Trophoblast cell (in vitro differentiated cells and primary cell): ENCODE measurements around the gene FMNL2.
A peak's percentile ranks its signal among the peaks of the same experiment; 100 is the strongest.

Source experiments
- DNase-seq, 2 donors: peaks; one replicate each; pipeline ENCODE4 v3.0.0-alpha.2; 2016
- H2AFZ ChIP-seq: 2 replicates; pipeline ENCODE4 v1.6.1; 2013; ENCODE audit warnings: low read length, moderate library complexity, mild to moderate bottlenecking; ENCODE audit not compliant: insufficient read depth, poor library complexity
- H2AK5ac ChIP-seq: 2 replicates; pipeline ENCODE4 v1.6.1; 2013; ENCODE audit warnings: mild to moderate bottlenecking, low read length
- H2BK120ac ChIP-seq: 2 replicates; pipeline ENCODE4 v1.6.1; 2013; ENCODE audit warnings: low read length, mild to moderate bottlenecking, moderate library complexity; ENCODE audit not compliant: insufficient read depth, poor library complexity
- H2BK12ac ChIP-seq: 2 replicates; pipeline ENCODE4 v1.6.1; 2013; ENCODE audit warnings: mild to moderate bottlenecking, low read length, moderate library complexity
- H2BK5ac ChIP-seq: 2 replicates; pipeline ENCODE4 v1.6.1; 2013; ENCODE audit warnings: low read length, low read depth, moderate library complexity, mild to moderate bottlenecking; ENCODE audit not compliant: poor library complexity
- H3K14ac ChIP-seq: 2 replicates; pipeline ENCODE4 v1.6.1; 2013; ENCODE audit warnings: mild to moderate bottlenecking, low read length
- H3K18ac ChIP-seq: 2 replicates; pipeline ENCODE4 v1.6.1; 2013; ENCODE audit warnings: mild to moderate bottlenecking, low read length
- H3K23ac ChIP-seq: 2 replicates; pipeline ENCODE4 v1.6.1; 2013; ENCODE audit warnings: low read length
- H3K27ac ChIP-seq: 2 replicates; pipeline ENCODE4 v1.5.1; 2013; ENCODE audit warnings: low read depth, mild to moderate bottlenecking, inconsistent platforms, low read length, moderate library complexity
- H3K27me3 ChIP-seq: 2 replicates; pipeline ENCODE4 v1.6.1; 2013; ENCODE audit warnings: inconsistent platforms, mild to moderate bottlenecking, low read length, moderate library complexity; ENCODE audit not compliant: insufficient read depth
- H3K36me3 ChIP-seq, 2 experiments: 1 replicate in 1 of 2; 2 replicates in 1 of 2; pipeline ENCODE4 v1.6.1; 2013; ENCODE audit warnings: low read length in 2 of 2, mild to moderate bottlenecking in 2 of 2, moderate library complexity in 1 of 2; ENCODE audit not compliant: insufficient read depth in 2 of 2, control insufficient read depth in 1 of 2
- H3K4ac ChIP-seq: 2 replicates; pipeline ENCODE4 v1.6.1; 2013; ENCODE audit warnings: low read depth, mild to moderate bottlenecking, low read length, moderate library complexity
- H3K4me1 ChIP-seq, 2 experiments: 1 replicate in 1 of 2; 2 replicates in 1 of 2; pipeline ENCODE4 v1.6.1; 2013; ENCODE audit warnings: low read length in 2 of 2, mild to moderate bottlenecking in 2 of 2, moderate library complexity in 1 of 2; ENCODE audit not compliant: insufficient read depth in 2 of 2, control insufficient read depth in 1 of 2
- H3K4me2 ChIP-seq: 2 replicates; pipeline ENCODE4 v1.6.1; 2013; ENCODE audit warnings: inconsistent platforms, mild to moderate bottlenecking, low read length, moderate library complexity
- H3K4me3 ChIP-seq: 2 replicates; pipeline ENCODE4 v1.5.1; 2013; ENCODE audit warnings: mild to moderate bottlenecking, low read depth, low read length, inconsistent platforms
- H3K79me1 ChIP-seq: one replicate; pipeline ENCODE4 v1.6.1; 2013; ENCODE audit warnings: low read length
- H3K79me2 ChIP-seq: 2 replicates; pipeline ENCODE4 v1.6.1; 2013; ENCODE audit warnings: low read length, mild to moderate bottlenecking; ENCODE audit not compliant: control insufficient read depth, insufficient read depth, poor library complexity
- H3K9ac ChIP-seq: 2 replicates; pipeline ENCODE4 v1.6.1; 2013; ENCODE audit warnings: mild to moderate bottlenecking, low read length
- H3K9me3 ChIP-seq: 2 replicates; pipeline ENCODE4 v1.6.1; 2013; ENCODE audit warnings: low read depth, mild to moderate bottlenecking, control low read depth, inconsistent platforms, low read length; ENCODE audit not compliant: insufficient read depth
- H4K12ac ChIP-seq: 2 replicates; pipeline ENCODE4 v1.6.1; 2013; ENCODE audit warnings: low read depth, mild to moderate bottlenecking, low read length, moderate library complexity
- H4K8ac ChIP-seq: 2 replicates; pipeline ENCODE4 v1.6.1; 2013; ENCODE audit warnings: low read depth, mild to moderate bottlenecking, low read length, moderate library complexity
- H4K91ac ChIP-seq: one replicate; pipeline ENCODE4 v1.6.1; 2013; ENCODE audit warnings: low read depth, mild to moderate bottlenecking, low read length, moderate library complexity
- WGBS: extraction: QIAGEN DNeasy Blood & Tissue Kit; methylation state at CpG from one replicate; pipeline ENCODE4 v1.1.7; 2013; ENCODE audit warnings: missing lambda C conversion rate; ENCODE audit not compliant: insufficient read length, insufficient coverage; ENCODE audit errors: extremely low coverage; 5-methylcytosine and 5-hydroxymethylcytosine counted together

FMNL2 gene

DNA sequence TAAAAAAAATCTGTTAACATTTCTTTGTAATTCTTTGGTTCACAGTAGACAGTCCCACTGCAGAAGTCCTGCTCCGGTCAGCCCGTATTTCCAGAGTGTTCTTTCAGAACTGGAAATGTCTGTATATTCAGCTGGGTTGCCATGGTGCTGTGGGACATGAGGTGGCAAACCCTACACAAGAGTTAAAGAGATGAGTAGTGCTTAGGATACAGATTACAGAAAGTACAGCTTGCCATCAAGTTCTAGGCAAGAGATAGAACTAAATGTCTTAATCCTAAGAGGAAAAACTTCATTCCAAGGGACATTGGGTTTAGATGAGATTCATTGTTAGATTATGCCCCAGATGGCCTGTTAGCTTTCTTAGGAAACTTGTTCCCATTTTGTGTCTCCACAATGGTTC is 60.1 kb downstream of the FMNL2 start:
- Histone ChIP-seq H4K91ac (no peak overlapping the region), H4K12ac (no peak overlapping the region), H3K23ac (no peak overlapping the region), H3K9me3 (no peaks in the 10 kb centered on the region), H3K79me1 (no peaks in the 10 kb centered on the region), H3K4me2 (no peak overlapping the region), H2BK120ac (no peak overlapping the region), H3K27ac (no peak overlapping the region), H2AK5ac (no peak overlapping the region), H3K4ac (no peak overlapping the region), H3K36me3 (peaks cover 0 to 4% of the 10 kb centered on the region in 2 experiments), H3K14ac (no peak overlapping the region), H2BK12ac (no peak overlapping the region), H2BK5ac (no peak overlapping the region), H3K4me1 (no peaks in the 10 kb centered on the region), H3K79me2 (no peaks in the 10 kb centered on the region), H3K27me3 (no peaks in the 10 kb centered on the region), H4K8ac (no peak overlapping the region), H3K9ac (no peak overlapping the region), H3K4me3 (no peak overlapping the region), H2AFZ (no peak overlapping the region), H3K18ac (no peak overlapping the region)
- no CpG with 5 or more reads among the region's 2 CpGs for WGBS
- peak; percentile 79 to 85 for DNase-seq

DNA sequence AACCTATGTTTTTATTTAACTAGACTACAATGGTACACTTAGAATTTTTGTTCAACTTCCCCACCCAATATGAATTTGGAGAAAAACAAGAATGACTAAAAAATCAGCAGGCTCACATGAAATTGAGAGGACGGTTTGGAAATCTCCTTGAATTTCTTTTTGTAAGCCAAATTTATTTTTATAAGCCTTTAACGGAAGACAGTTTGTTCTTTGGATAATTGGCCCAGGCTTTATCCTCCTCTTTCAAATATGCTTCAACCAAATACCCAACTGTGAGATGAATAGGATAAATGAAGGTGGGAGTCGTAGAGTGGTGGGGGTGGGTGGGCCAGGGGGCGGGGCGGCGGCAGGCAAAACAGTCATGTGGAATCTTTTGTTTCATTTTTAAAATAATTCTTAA is 60.6 kb downstream of the FMNL2 start:
- no peak overlapping the region for H2AK5ac ChIP-seq
- DNase-seq, result no peak
- no peak overlapping the region for H3K4me2 ChIP-seq
- H3K27ac ChIP-seq, result no peak overlapping the region
- no peak overlapping the region for H2BK120ac ChIP-seq
- no peak overlapping the region for H3K9ac ChIP-seq
- no peaks in the 10 kb centered on the region for H3K79me1 ChIP-seq
- H3K27me3 ChIP-seq, result no peaks in the 10 kb centered on the region
- H3K14ac ChIP-seq, result no peak overlapping the region
- H3K18ac ChIP-seq, result no peak overlapping the region
- H4K12ac ChIP-seq, result no peak overlapping the region
- H3K4me1 ChIP-seq, result no peaks in the 10 kb centered on the region
- H3K4ac ChIP-seq, result no peak overlapping the region
- H4K91ac ChIP-seq, result no peak overlapping the region
- H2AFZ ChIP-seq, result no peak overlapping the region
- H2BK12ac ChIP-seq, result no peak overlapping the region
- no peaks in the 10 kb centered on the region for H3K9me3 ChIP-seq
- no CpG with 5 or more reads among the region's 6 CpGs for WGBS
- H3K36me3 ChIP-seq, result peaks cover 0 to 3% of the 10 kb centered on the region in 2 experiments
- no peak overlapping the region for H2BK5ac ChIP-seq
- H3K23ac ChIP-seq, result no peak overlapping the region
- no peak overlapping the region for H3K4me3 ChIP-seq
- no peak overlapping the region for H4K8ac ChIP-seq
- H3K79me2 ChIP-seq, result no peaks in the 10 kb centered on the region

DNA sequence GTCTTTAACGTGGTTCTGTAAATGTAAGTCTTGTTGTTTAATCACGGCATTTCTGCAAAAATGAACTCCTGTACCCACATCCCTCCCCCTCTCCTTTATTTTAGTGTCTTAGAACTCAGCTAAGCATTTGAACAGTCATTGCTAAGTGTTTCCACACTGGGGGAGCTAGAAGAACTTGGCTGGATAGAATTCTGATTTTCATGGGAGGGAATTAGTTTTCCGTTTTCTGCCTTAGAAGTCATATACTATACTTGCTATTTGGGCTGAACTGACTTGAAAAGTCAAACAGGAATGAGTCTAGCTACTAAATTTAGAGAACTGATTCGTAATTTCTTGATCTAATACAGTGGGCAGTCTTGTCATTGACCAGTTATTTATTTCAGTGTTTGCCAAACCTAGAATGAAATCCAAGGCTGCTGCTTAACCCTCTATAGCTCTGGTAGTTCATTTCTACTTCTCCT is 61.1 kb downstream of the FMNL2 start:
- Histone ChIP-seq H3K4me1 (no peaks in the 10 kb centered on the region), H4K12ac (no peak overlapping the region), H4K91ac (no peak overlapping the region), H3K27ac (no peak overlapping the region), H2BK5ac (no peak overlapping the region), H3K9ac (no peak overlapping the region), H2BK12ac (no peak overlapping the region), H3K79me1 (no peaks in the 10 kb centered on the region), H3K23ac (no peak overlapping the region), H3K4me3 (no peak overlapping the region), H3K14ac (no peak overlapping the region), H2AFZ (no peak overlapping the region), H3K4ac (no peak overlapping the region), H2AK5ac (no peak overlapping the region), H4K8ac (no peak overlapping the region), H3K36me3 (peaks cover 0 to 3% of the 10 kb centered on the region in 2 experiments), H2BK120ac (no peak overlapping the region), H3K18ac (no peak overlapping the region), H3K79me2 (no peaks in the 10 kb centered on the region), H3K9me3 (no peaks in the 10 kb centered on the region), H3K4me2 (no peak overlapping the region), H3K27me3 (no peaks in the 10 kb centered on the region)
- no peak for DNase-seq
- WGBS, result no CpG with 5 or more reads among the region's 4 CpGs

DNA sequence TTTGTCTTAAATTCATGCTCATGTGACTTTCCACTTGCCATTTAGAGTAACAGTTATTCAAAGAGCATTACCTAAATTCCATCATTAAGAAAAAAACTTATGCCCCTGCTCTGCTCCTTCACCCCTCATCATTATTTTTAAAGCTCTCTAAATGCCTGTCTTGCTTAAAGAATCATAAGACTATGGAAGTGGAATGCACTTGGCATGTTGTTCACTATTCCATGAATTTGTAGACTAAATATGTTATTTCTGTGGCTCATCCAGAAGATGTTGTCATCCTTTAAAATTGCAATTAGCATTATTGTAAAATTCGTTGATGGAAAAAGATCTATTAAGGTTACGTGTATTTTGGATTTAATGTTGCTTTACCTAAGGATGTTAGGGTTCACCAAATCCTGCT is 61.8 kb downstream of the FMNL2 start:
- Histone ChIP-seq H3K79me1 (no peaks in the 10 kb centered on the region), H3K4ac (no peak overlapping the region), H2BK12ac (no peak overlapping the region), H3K4me2 (no peak overlapping the region), H3K79me2 (no peaks in the 10 kb centered on the region), H3K27me3 (no peaks in the 10 kb centered on the region), H4K91ac (no peak overlapping the region), H3K27ac (no peak overlapping the region), H3K4me3 (no peak overlapping the region), H3K9me3 (no peaks in the 10 kb centered on the region), H4K12ac (no peak overlapping the region), H2AFZ (no peak overlapping the region), H3K4me1 (no peaks in the 10 kb centered on the region), H3K23ac (no peak overlapping the region), H3K14ac (no peak overlapping the region), H3K18ac (no peak overlapping the region), H2BK120ac (no peak overlapping the region), H3K9ac (no peak overlapping the region), H3K36me3 (peaks cover 0 to 3% of the 10 kb centered on the region in 2 experiments), H2BK5ac (no peak overlapping the region), H2AK5ac (no peak overlapping the region), H4K8ac (no peak overlapping the region)
- peak in 1 of 2 donors; percentile 62 for DNase-seq
- WGBS, result 100% methylated on average over 2 of the region's 2 CpGs
